ENCODE data around the gene RYR3.

DNA sequence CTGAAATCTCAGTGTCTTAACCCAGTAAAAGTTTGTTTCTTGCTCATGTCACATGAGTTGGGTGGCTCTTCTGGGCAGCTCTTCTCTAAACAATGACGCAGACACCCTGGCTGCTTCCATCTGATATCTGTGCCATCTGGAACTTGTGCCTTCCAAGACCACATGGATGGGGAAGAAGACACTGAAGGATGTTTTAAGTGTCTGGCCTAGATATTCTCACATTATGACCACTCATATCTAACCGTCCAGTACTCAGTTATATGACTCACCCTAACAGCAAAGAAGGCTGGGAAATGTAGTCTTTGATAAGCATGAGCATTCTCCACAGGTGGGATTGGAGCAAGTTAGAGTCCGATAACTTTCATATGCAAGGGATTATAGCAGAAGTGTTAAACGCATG lies 66.4 kb downstream of the RYR3 start:
- TF ChIP-seq, protein P1, sequence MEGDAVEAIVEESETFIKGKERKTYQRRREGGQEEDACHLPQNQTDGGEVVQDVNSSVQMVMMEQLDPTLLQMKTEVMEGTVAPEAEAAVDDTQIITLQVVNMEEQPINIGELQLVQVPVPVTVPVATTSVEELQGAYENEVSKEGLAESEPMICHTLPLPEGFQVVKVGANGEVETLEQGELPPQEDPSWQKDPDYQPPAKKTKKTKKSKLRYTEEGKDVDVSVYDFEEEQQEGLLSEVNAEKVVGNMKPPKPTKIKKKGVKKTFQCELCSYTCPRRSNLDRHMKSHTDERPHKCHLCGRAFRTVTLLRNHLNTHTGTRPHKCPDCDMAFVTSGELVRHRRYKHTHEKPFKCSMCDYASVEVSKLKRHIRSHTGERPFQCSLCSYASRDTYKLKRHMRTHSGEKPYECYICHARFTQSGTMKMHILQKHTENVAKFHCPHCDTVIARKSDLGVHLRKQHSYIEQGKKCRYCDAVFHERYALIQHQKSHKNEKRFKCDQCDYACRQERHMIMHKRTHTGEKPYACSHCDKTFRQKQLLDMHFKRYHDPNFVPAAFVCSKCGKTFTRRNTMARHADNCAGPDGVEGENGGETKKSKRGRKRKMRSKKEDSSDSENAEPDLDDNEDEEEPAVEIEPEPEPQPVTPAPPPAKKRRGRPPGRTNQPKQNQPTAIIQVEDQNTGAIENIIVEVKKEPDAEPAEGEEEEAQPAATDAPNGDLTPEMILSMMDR (conservative IDR thresholded peaks at IDR 0.05; ENCODE audit: low read length): no peak
- no peak for TF ChIP-seq EZH2phosphoT487 (IDR thresholded peaks at IDR 0.05; ENCODE audit: borderline replicate concordance, low read depth, low read length)

All from OCI-LY7 (cell line).